ENCODE measurements around the gene ACSS1.

The ACSS1 gene

GRCh38 chr20:25065625-25066338 is 7.8 kb upstream of the ACSS1 start:
- Histone ChIP-seq H3K36me3 (ENCODE audit: control insufficient read depth, insufficient read depth, low read length) (no peaks in the 10 kb centered on the region), H3K4me1 (ENCODE audit: control insufficient read depth, insufficient read depth, low read length) (no peaks in the 10 kb centered on the region), H3K27ac (ENCODE audit: low read length) (no peak overlapping the region), H3K9me3 (ENCODE audit: control insufficient read depth, insufficient read depth, low read length) (no peaks in the 10 kb centered on the region), H3K4me3 (ENCODE audit: low read length) (no peak overlapping the region), H3K27me3 (ENCODE audit: control insufficient read depth, insufficient read depth, low read length) (0 out of 2 replicates have a peak, but pooled peaks cover 4% of the 10 kb centered on the region)
- DNase-seq (ENCODE audit: low read depth, low spot score) = no peak
- WGBS (ENCODE audit: insufficient coverage, insufficient read length) = no CpG with 5 or more reads among the region's 9 CpGs

- no CpG with 5 or more reads among the region's 9 CpGs for WGBS (ENCODE audit: insufficient coverage, insufficient read length)
- Histone ChIP-seq H3K4me3 (ENCODE audit: low read length) (no peak overlapping the region), H3K36me3 (ENCODE audit: control insufficient read depth, insufficient read depth, low read length) (no peaks in the 10 kb centered on the region), H3K27me3 (ENCODE audit: control insufficient read depth, insufficient read depth, low read length) (peaks cover 8% of the 10 kb centered on the region; the same call in 1 of the 2 replicates), H3K9me3 (ENCODE audit: control insufficient read depth, insufficient read depth, low read length) (no peaks in the 10 kb centered on the region), H3K4me1 (ENCODE audit: control insufficient read depth, insufficient read depth, low read length) (no peaks in the 10 kb centered on the region), H3K27ac (ENCODE audit: low read length) (no peak overlapping the region)
- DNase-seq (ENCODE audit: low read depth, low spot score) = no peak
Measured at GRCh38 chr20:25065072-25065624, 7.2 kb upstream of the ACSS1 start.

DNA sequence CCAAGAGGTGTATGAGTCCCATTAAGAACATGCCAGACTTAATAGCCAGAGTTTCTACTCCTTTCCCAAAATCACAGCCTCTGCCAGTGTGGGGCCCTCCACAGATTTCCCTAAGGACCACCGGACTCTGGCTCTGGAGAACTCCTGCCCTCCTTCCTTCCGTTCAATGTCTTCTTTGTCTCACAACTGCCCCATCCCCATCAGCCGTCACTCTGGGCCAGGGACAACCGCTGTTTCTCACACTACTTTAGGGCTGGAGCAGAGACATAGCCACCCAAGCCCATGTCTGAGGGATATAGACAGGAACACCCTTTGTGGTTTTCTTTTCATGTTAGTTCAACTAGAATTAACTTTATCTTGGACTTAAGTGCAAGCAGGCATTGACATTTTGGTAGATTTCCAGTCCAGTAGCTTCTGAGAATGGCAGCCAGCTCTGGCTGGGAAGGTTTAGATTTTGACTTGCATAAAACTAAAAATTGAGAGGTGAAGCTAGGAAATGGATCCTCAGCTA is 6.7 kb upstream of the ACSS1 start:
- Histone ChIP-seq H3K27ac (ENCODE audit: low read length) (no peak overlapping the region), H3K36me3 (ENCODE audit: control insufficient read depth, insufficient read depth, low read length) (no peaks in the 10 kb centered on the region), H3K4me3 (ENCODE audit: low read length) (no peak overlapping the region), H3K9me3 (ENCODE audit: control insufficient read depth, insufficient read depth, low read length) (no peaks in the 10 kb centered on the region), H3K27me3 (ENCODE audit: control insufficient read depth, insufficient read depth, low read length) (peaks cover 10% of the 10 kb centered on the region; the same call in 1 of the 2 replicates), H3K4me1 (ENCODE audit: control insufficient read depth, insufficient read depth, low read length) (no peaks in the 10 kb centered on the region)
- no peak for DNase-seq (ENCODE audit: low read depth, low spot score)
- WGBS (ENCODE audit: insufficient coverage, insufficient read length) = no CpG with 5 or more reads among the region's 4 CpGs

DNA sequence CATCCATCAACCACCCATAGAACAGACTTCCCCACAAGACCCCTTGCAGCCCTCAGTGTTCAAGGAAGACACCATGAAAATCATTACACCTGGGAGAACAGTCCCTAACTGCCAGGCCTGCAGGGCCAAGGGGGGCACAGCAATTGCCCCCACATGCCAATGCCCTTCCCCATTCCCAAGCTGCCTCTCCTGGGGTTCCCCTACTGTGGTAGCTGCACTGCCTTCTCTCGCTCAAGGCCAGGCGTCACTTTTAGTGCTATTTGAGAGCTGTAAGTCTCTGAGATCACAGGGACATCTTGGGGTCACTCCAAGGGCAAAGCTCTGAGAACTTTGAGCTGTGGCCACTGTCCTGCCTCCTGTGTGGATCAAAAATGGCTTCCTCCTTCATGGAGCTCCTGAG is 6.0 kb upstream of the ACSS1 start:
- no peak overlapping the region for H3K4me3 ChIP-seq (ENCODE audit: low read length)
- H3K27ac ChIP-seq (ENCODE audit: low read length) = no peak overlapping the region
- DNase-seq (ENCODE audit: low read depth, low spot score) = no peak
- no CpG with 5 or more reads among the region's 2 CpGs for WGBS (ENCODE audit: insufficient coverage, insufficient read length)
- no peaks in the 10 kb centered on the region for H3K36me3 ChIP-seq (ENCODE audit: control insufficient read depth, insufficient read depth, low read length)
- H3K9me3 ChIP-seq (ENCODE audit: control insufficient read depth, insufficient read depth, low read length) = no peaks in the 10 kb centered on the region
- H3K4me1 ChIP-seq (ENCODE audit: control insufficient read depth, insufficient read depth, low read length) = no peaks in the 10 kb centered on the region
- H3K27me3 ChIP-seq (ENCODE audit: control insufficient read depth, insufficient read depth, low read length) = peaks cover 16% of the 10 kb centered on the region; the same call in 1 of the 2 replicates

- Histone ChIP-seq H3K27me3 (ENCODE audit: control insufficient read depth, insufficient read depth, low read length) (peaks cover 21% of the 10 kb centered on the region; the same call in 1 of the 2 replicates), H3K27ac (ENCODE audit: low read length) (no peak overlapping the region), H3K36me3 (ENCODE audit: control insufficient read depth, insufficient read depth, low read length) (no peaks in the 10 kb centered on the region), H3K4me1 (ENCODE audit: control insufficient read depth, insufficient read depth, low read length) (0 out of 2 replicates have a peak, but pooled peaks cover 1% of the 10 kb centered on the region), H3K9me3 (ENCODE audit: control insufficient read depth, insufficient read depth, low read length) (no peaks in the 10 kb centered on the region), H3K4me3 (ENCODE audit: low read length) (no peak overlapping the region)
- WGBS (ENCODE audit: insufficient coverage, insufficient read length) = no CpG with 5 or more reads among the region's 11 CpGs
- DNase-seq (ENCODE audit: low read depth, low spot score) = no peak
Measured at GRCh38 chr20:25063546-25063945, 5.6 kb upstream of the ACSS1 start.

- no CpG with 5 or more reads among the region's 7 CpGs for WGBS (ENCODE audit: insufficient coverage, insufficient read length)
- H3K36me3 ChIP-seq (ENCODE audit: control insufficient read depth, insufficient read depth, low read length) = no peaks in the 10 kb centered on the region
- no peak for DNase-seq (ENCODE audit: low read depth, low spot score)
- 0 out of 2 replicates have a peak, but pooled peaks cover 1% of the 10 kb centered on the region for H3K4me1 ChIP-seq (ENCODE audit: control insufficient read depth, insufficient read depth, low read length)
- H3K27me3 ChIP-seq (ENCODE audit: control insufficient read depth, insufficient read depth, low read length) = peaks cover 24% of the 10 kb centered on the region; the same call in 1 of the 2 replicates
- no peaks in the 10 kb centered on the region for H3K9me3 ChIP-seq (ENCODE audit: control insufficient read depth, insufficient read depth, low read length)
- H3K27ac ChIP-seq (ENCODE audit: low read length) = no peak overlapping the region
- no peak overlapping the region for H3K4me3 ChIP-seq (ENCODE audit: low read length)
Measured at GRCh38 chr20:25062841-25063240, 4.9 kb upstream of the ACSS1 start.

GRCh38 chr20:25061821-25062530 is 4.0 kb upstream of the ACSS1 start:
- Histone ChIP-seq H3K27me3 (ENCODE audit: control insufficient read depth, insufficient read depth, low read length) (peaks cover 30% of the 10 kb centered on the region; the same call in 1 of the 2 replicates), H3K4me3 (ENCODE audit: low read length) (no peak overlapping the region), H3K4me1 (ENCODE audit: control insufficient read depth, insufficient read depth, low read length) (0 out of 2 replicates have a peak, but pooled peaks cover 1% of the 10 kb centered on the region), H3K27ac (ENCODE audit: low read length) (no peak overlapping the region), H3K36me3 (ENCODE audit: control insufficient read depth, insufficient read depth, low read length) (no peaks in the 10 kb centered on the region), H3K9me3 (ENCODE audit: control insufficient read depth, insufficient read depth, low read length) (no peaks in the 10 kb centered on the region)
- no peak for DNase-seq (ENCODE audit: low read depth, low spot score)
- WGBS (ENCODE audit: insufficient coverage, insufficient read length) = no CpG with 5 or more reads among the region's 15 CpGs

GRCh38 chr20:25061103-25061799 is 3.3 kb upstream of the ACSS1 start:
- WGBS (ENCODE audit: insufficient coverage, insufficient read length) = no CpG with 5 or more reads among the region's 7 CpGs
- H3K27ac ChIP-seq (ENCODE audit: low read length) = no peak overlapping the region
- no peak overlapping the region for H3K4me3 ChIP-seq (ENCODE audit: low read length)
- peaks cover 36% of the 10 kb centered on the region; the same call in 1 of the 2 replicates for H3K27me3 ChIP-seq (ENCODE audit: control insufficient read depth, insufficient read depth, low read length)
- no peak for DNase-seq (ENCODE audit: low read depth, low spot score)
- H3K36me3 ChIP-seq (ENCODE audit: control insufficient read depth, insufficient read depth, low read length) = no peaks in the 10 kb centered on the region
- H3K4me1 ChIP-seq (ENCODE audit: control insufficient read depth, insufficient read depth, low read length) = 0 out of 2 replicates have a peak, but pooled peaks cover 1% of the 10 kb centered on the region
- no peaks in the 10 kb centered on the region for H3K9me3 ChIP-seq (ENCODE audit: control insufficient read depth, insufficient read depth, low read length)

- H3K36me3 ChIP-seq (ENCODE audit: control insufficient read depth, insufficient read depth, low read length) = no peaks in the 10 kb centered on the region
- no peaks in the 10 kb centered on the region for H3K9me3 ChIP-seq (ENCODE audit: control insufficient read depth, insufficient read depth, low read length)
- H3K27ac ChIP-seq (ENCODE audit: low read length) = no peak overlapping the region
- H3K4me1 ChIP-seq (ENCODE audit: control insufficient read depth, insufficient read depth, low read length) = 0 out of 2 replicates have a peak, but pooled peaks cover 1% of the 10 kb centered on the region
- no peak for DNase-seq (ENCODE audit: low read depth, low spot score)
- H3K4me3 ChIP-seq (ENCODE audit: low read length) = no peak overlapping the region
- no CpG with 5 or more reads among the region's 8 CpGs for WGBS (ENCODE audit: insufficient coverage, insufficient read length)
- peaks cover 36% of the 10 kb centered on the region; the same call in 1 of the 2 replicates for H3K27me3 ChIP-seq (ENCODE audit: control insufficient read depth, insufficient read depth, low read length)
Measured at GRCh38 chr20:25059866-25060465, 2.0 kb upstream of the ACSS1 start.

Measured in iPS DF 6.9 (cell line).